Omental fat pad (tissue), 4 donors: Measurements from ENCODE around the gene ALOXE3. TPM values are rescaled to one million over a fixed set of nuclear protein-coding genes. Genes with fewer than 3 reads are reported as not detected.

Source experiments
- ATAC-seq: fragments of 150-250 bp; one replicate; pipeline ENCODE4 v1.9.1; 2016; ENCODE audit warnings: mild to moderate bottlenecking, moderate library complexity; ENCODE audit not compliant: low FRiP score
- DNase-seq: peaks from one replicate; pipeline ENCODE4 v3.0.0-alpha.2; 2019; ENCODE audit warnings: low spot score
- total RNA-seq, 4 donors: library from RNA; depleted of rRNA; stranded (reverse); fragments of >200 nt; gene quantifications; one replicate each; pipeline ENCODE4 v1.1.0, GENCODE V29; 2016
- TF ChIP-seq, protein P1 (sequence below), 3 donors: fragments of 450-650 bp; IDR thresholded peaks; one replicate each; pipeline ENCODE4 v1.5.1; 2016 to 2017; ENCODE audit warnings: antibody characterized with exemption in 3 of 3, mild to moderate bottlenecking in 3 of 3, moderate library complexity in 2 of 3

ALOXE3 gene
- total RNA-seq, 4 donors from 2014 or later: 0.09 to 0.24 TPM; not detected in 2

GRCh38 chr17:8158267-8159031, 40.1 kb upstream of the ALOXE3 start:
- DNase-seq: peak; percentile 99
- ATAC-seq: no peak
- TF ChIP-seq, protein P1, sequence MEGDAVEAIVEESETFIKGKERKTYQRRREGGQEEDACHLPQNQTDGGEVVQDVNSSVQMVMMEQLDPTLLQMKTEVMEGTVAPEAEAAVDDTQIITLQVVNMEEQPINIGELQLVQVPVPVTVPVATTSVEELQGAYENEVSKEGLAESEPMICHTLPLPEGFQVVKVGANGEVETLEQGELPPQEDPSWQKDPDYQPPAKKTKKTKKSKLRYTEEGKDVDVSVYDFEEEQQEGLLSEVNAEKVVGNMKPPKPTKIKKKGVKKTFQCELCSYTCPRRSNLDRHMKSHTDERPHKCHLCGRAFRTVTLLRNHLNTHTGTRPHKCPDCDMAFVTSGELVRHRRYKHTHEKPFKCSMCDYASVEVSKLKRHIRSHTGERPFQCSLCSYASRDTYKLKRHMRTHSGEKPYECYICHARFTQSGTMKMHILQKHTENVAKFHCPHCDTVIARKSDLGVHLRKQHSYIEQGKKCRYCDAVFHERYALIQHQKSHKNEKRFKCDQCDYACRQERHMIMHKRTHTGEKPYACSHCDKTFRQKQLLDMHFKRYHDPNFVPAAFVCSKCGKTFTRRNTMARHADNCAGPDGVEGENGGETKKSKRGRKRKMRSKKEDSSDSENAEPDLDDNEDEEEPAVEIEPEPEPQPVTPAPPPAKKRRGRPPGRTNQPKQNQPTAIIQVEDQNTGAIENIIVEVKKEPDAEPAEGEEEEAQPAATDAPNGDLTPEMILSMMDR (IDR thresholded peaks at IDR 0.05): peak in 2 of 3 donors; percentile 74 to 84

DNA sequence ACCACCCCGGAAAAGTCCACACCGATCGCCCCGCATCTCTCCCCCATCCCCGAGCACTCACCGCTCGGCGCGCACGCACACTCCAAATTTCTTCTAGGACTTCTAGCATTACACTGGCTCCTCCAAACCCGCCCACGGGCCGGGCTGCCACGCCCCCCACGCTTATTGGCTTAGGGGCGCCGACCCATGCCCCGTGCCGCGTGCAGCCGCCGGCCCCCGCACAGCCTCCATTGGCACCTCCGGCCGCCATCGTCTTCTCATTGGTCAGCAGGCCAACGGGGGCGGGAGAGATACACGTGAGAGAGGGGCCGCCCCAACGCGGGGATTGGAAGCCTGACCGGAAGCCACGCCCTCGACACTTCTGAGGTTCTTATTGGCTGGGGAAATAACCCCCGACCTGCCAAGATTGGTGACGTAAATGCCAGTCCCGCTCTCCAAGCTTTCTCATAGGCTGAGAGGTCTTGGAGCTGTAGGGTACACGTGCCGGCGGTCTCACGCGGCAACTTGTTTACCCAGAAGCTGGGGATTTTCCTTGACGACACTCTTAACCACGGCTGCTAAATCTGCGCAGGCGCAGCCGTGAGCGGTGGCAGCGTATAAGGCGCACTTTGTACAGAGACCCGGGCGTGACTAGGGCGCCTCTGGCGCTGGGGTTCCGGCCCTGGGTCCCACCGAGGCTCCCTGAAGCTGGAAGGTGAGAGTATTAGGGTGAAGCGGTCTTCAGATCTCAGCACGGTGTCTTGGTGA, 38.1 kb upstream of the ALOXE3 start:
- DNase-seq: peak; percentile 99
- TF ChIP-seq, protein P1 (IDR thresholded peaks at IDR 0.05): no peak
- peak; percentile 80 for ATAC-seq

DNA sequence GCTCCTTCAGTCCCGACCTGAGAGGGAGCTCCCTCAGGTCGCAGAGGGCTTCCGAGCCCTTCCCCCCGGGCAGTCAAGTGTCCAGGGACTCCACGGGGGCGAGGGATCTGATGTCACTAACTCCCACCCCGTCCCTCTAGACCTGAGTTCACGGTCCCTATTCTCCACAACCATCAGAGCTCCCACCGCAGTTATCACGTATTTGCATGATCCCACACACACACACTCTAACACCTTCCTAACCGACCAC, 37.6 kb upstream of the ALOXE3 start:
- no peak for DNase-seq
- TF ChIP-seq, protein P1 (IDR thresholded peaks at IDR 0.05): no peak
- ATAC-seq: no peak

GRCh38 chr17:8155231-8155995, 37.1 kb upstream of the ALOXE3 start:
- ATAC-seq (no peak), DNase-seq (no peak)
- TF ChIP-seq, protein P1 (IDR thresholded peaks at IDR 0.05): no peak

- TF ChIP-seq, protein P1 (IDR thresholded peaks at IDR 0.05): no peak
- no peak for ATAC-seq
- DNase-seq: no peak
Measured at GRCh38 chr17:8154608-8155155, 36.4 kb upstream of the ALOXE3 start.

- TF ChIP-seq, protein P1 (IDR thresholded peaks at IDR 0.05): no peak
- DNase-seq (peak; percentile 98), ATAC-seq (peak; percentile 60)
Measured at GRCh38 chr17:8153957-8154607, 35.8 kb upstream of the ALOXE3 start.
